ENCODE data around the gene FAM234B. TPM values are rescaled to one million over a fixed set of nuclear protein-coding genes. Genes with fewer than 3 reads are reported as not detected.

Gene FAM234B
- total and polyA plus RNA-seq, 5 donors, result 1.1 to 4.6 (median 4.0) TPM

DNA sequence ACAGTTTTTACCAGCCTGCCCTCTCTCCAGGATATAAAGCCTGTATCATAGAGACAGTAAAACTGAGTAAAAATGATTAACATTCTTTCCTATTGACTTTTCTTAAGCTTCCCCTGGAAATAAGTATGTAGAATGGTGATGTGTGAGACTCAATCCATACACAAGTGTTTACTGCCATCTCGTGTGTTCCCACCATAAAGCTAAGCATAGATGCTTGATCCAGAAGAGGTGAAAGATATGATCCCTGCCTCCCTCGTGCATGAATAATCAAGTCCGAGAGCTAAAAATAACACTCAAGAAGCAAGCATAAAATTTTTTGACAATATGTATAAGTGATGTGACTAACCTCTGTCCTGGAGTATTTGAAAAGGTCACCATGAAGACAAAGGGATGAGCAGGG lies 76.2 kb downstream of the FAM234B start:
- no peak overlapping the region for H3K27ac ChIP-seq (ENCODE audit: low read length)
- WGBS, result 57% methylated on average over 3 of the region's 3 CpGs
- intact Hi-C loops (cut with DNase I), result no loop called here
- no peaks in the 10 kb centered on the region for H3K9me3 ChIP-seq (ENCODE audit: control insufficient read depth, low read length)
- ATAC-seq (no peak), DNase-seq (no peak)
- H3K27me3 ChIP-seq (ENCODE audit: control insufficient read depth, insufficient read depth), result no peaks in the 10 kb centered on the region
- peaks cover under 1% of the 10 kb centered on the region for H3K4me1 ChIP-seq (ENCODE audit: control insufficient read depth, insufficient read depth, low read length)
- no peak overlapping the region for H3K4me3 ChIP-seq (ENCODE audit: low read length)

- DNase-seq (peak in 1 of 3 donors; percentile 64), ATAC-seq (peak; percentile 52 to 72)
- Histone ChIP-seq H3K4me1 (ENCODE audit: control insufficient read depth, insufficient read depth, low read length) (no peaks in the 10 kb centered on the region), H3K27me3 (ENCODE audit: control insufficient read depth, insufficient read depth) (no peaks in the 10 kb centered on the region), H3K27ac (ENCODE audit: low read length) (peak overlapping the region; percentile 33), H3K9me3 (ENCODE audit: control insufficient read depth, low read length) (no peaks in the 10 kb centered on the region), H3K4me3 (ENCODE audit: low read length) (no peak overlapping the region)
- WGBS, result 64% methylated on average over 5 of the region's 5 CpGs
- intact Hi-C loops (cut with DNase I), result no loop called here
Observed at GRCh38 chr12:13121568-13121967, 77.4 kb downstream of the FAM234B start.

DNA sequence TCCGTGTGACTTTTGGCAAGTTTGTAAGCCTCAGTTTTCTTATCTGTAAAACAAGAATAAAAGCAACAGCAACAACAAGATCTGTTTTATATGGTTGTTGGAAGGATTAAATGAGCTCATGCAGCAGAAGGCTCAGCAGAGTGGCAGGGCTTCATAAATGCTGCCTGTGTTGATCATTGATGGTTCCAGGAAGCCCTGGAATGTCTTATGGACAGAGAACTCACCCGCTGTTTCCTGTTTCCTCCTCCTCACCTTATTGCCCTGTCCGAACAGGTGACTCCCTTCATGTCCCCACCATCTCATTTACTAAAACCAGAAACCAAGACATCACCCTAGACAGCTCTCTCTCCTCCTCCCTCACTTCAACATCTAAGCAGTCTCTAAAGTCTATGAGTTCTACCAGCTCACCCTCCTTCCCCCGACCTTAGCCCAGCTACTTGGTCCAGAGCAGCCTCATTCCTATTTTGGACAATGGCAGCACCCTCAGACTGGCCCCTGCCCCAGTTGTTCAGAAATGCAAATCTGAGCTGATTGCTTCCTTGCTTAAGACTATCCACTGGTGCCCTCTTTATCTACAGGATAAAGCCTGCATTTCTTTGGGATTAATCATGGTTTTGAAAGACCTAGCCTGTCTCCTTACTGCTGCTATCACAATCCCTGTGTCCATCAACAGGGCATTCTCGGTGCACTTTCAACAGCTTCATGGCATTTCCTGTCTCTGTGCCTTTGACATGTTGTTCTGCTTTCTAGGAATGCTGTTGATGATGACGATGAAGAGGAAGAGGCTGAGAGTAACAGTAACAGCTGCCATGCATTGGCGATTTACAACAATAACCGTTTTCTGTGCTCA lies 80.7 kb downstream of the FAM234B start:
- no peak overlapping the region for H3K27ac ChIP-seq (ENCODE audit: low read length)
- no peaks in the 10 kb centered on the region for H3K27me3 ChIP-seq (ENCODE audit: control insufficient read depth, insufficient read depth)
- H3K4me3 ChIP-seq (ENCODE audit: low read length), result no peak overlapping the region
- no peaks in the 10 kb centered on the region for H3K4me1 ChIP-seq (ENCODE audit: control insufficient read depth, insufficient read depth, low read length)
- WGBS, result 65% methylated on average over 8 of the region's 8 CpGs
- ATAC-seq (peak in 1 of 2 donors; percentile 34), DNase-seq (no peak)
- intact Hi-C loops (cut with DNase I), result no loop called here
- no peaks in the 10 kb centered on the region for H3K9me3 ChIP-seq (ENCODE audit: control insufficient read depth, low read length)

GRCh38 chr12:13125996-13126395 lies 81.8 kb downstream of the FAM234B start:
- ATAC-seq (no peak), DNase-seq (no peak)
- H3K27me3 ChIP-seq (ENCODE audit: control insufficient read depth, insufficient read depth), result no peaks in the 10 kb centered on the region
- 97% methylated on average over 2 of the region's 2 CpGs for WGBS
- intact Hi-C loops (cut with DNase I), result no loop called here
- no peak overlapping the region for H3K4me3 ChIP-seq (ENCODE audit: low read length)
- no peaks in the 10 kb centered on the region for H3K4me1 ChIP-seq (ENCODE audit: control insufficient read depth, insufficient read depth, low read length)
- H3K9me3 ChIP-seq (ENCODE audit: control insufficient read depth, low read length), result no peaks in the 10 kb centered on the region
- H3K27ac ChIP-seq (ENCODE audit: low read length), result no peak overlapping the region

DNA sequence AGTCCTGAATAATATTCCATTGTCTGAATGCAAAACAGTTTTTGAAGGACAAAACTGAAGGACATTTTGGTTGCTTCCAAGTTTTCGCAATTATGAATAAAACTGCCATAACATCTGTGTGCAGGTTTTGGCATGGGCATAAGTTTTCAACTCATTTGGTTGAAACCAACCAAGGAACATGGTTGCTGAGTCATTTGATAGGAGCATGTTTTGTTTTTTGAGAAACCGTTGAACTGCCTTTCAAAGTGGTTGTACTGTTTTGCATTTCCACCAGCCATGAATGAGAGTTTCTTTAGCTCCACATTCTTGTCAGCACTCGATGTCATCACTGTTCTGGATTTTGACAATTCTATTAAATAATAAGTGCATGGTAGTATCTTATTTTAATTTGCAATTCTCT lies 82.3 kb downstream of the FAM234B start:
- no peaks in the 10 kb centered on the region for H3K27me3 ChIP-seq (ENCODE audit: control insufficient read depth, insufficient read depth)
- no peak for ATAC-seq
- H3K9me3 ChIP-seq (ENCODE audit: control insufficient read depth, low read length), result no peaks in the 10 kb centered on the region
- no peak overlapping the region for H3K4me3 ChIP-seq (ENCODE audit: low read length)
- H3K4me1 ChIP-seq (ENCODE audit: control insufficient read depth, insufficient read depth, low read length), result no peaks in the 10 kb centered on the region
- intact Hi-C loops (cut with DNase I), result no loop called here
- DNase-seq, result no peak
- H3K27ac ChIP-seq (ENCODE audit: low read length), result no peak overlapping the region
- 86% methylated on average over 3 of the region's 3 CpGs for WGBS

DNA sequence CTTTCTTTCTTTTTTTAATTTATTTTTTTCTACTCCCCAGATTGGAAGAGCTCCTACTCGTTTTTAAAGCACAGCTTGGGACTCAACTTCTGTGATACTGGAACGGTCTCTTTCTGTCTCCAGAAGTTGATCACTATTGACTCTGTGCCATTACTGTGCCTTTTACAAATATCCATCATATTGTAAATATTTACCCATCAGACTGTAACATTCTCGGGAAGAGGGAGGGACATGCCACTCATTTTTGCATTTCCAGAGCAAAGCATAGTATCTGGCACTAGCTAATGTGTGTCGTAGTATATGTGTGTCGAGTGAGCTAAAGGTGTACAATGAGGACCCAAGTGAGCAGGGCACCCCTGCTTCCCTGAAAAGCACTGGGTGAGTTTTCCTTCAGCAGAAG lies 83.3 kb downstream of the FAM234B start:
- H3K4me3 ChIP-seq (ENCODE audit: low read length), result no peak overlapping the region
- no peaks in the 10 kb centered on the region for H3K9me3 ChIP-seq (ENCODE audit: control insufficient read depth, low read length)
- DNase-seq, result no peak
- ATAC-seq, result no peak
- H3K27ac ChIP-seq (ENCODE audit: low read length), result no peak overlapping the region
- H3K4me1 ChIP-seq (ENCODE audit: control insufficient read depth, insufficient read depth, low read length), result no peaks in the 10 kb centered on the region
- intact Hi-C loops (cut with DNase I), result no loop called here
- no peaks in the 10 kb centered on the region for H3K27me3 ChIP-seq (ENCODE audit: control insufficient read depth, insufficient read depth)
- WGBS, result 69% methylated on average over 5 of the region's 5 CpGs

- no peak overlapping the region for H3K27ac ChIP-seq (ENCODE audit: low read length)
- no peaks in the 10 kb centered on the region for H3K4me1 ChIP-seq (ENCODE audit: control insufficient read depth, insufficient read depth, low read length)
- no peaks in the 10 kb centered on the region for H3K9me3 ChIP-seq (ENCODE audit: control insufficient read depth, low read length)
- intact Hi-C loops (cut with DNase I), result no loop called here
- no peaks in the 10 kb centered on the region for H3K27me3 ChIP-seq (ENCODE audit: control insufficient read depth, insufficient read depth)
- no peak for ATAC-seq
- DNase-seq, result no peak
- WGBS, result 87% methylated on average over 8 of the region's 8 CpGs
- H3K4me3 ChIP-seq (ENCODE audit: low read length), result no peak overlapping the region
Observed at GRCh38 chr12:13128291-13128965, 84.2 kb downstream of the FAM234B start.

- ATAC-seq, result no peak
- H3K4me3 ChIP-seq (ENCODE audit: low read length), result no peak overlapping the region
- intact Hi-C loops (cut with DNase I), result no loop called here
- DNase-seq, result no peak
- H3K4me1 ChIP-seq (ENCODE audit: control insufficient read depth, insufficient read depth, low read length), result peaks cover 4% of the 10 kb centered on the region
- H3K27ac ChIP-seq (ENCODE audit: low read length), result no peak overlapping the region
- H3K27me3 ChIP-seq (ENCODE audit: control insufficient read depth, insufficient read depth), result no peaks in the 10 kb centered on the region
- H3K9me3 ChIP-seq (ENCODE audit: control insufficient read depth, low read length), result no peaks in the 10 kb centered on the region
- WGBS, result 53% methylated on average over 3 of the region's 3 CpGs
Observed at GRCh38 chr12:13130981-13131380, 86.8 kb downstream of the FAM234B start.

Other genes with a start within 250 kb of the FAM234B start
- gene DDX47, start 231.0 kb upstream of the FAM234B start, total RNA-seq, result 10 to 100 TPM; 31.9 to 33.3 (median 32.6) TPM
- 23.0 TPM for gene DDX47, start 231.0 kb upstream of the FAM234B start, polyA plus RNA-seq
- gene GPRC5A, start 152.8 kb upstream of the FAM234B start, total RNA-seq, result 1 to 10 TPM; 1.3 to 8.0 (median 5.4) TPM
- gene GPRC5A, start 152.8 kb upstream of the FAM234B start, polyA plus RNA-seq, result 3.7 TPM
- gene GPRC5D, start 92.2 kb upstream of the FAM234B start, total RNA-seq, result not detected
- gene GPRC5D, start 92.2 kb upstream of the FAM234B start, polyA plus RNA-seq, result not detected
- 10 to 100 TPM; 54.4 to 81.0 (median 70.2) TPM for gene HEBP1, start 44.1 kb upstream of the FAM234B start, total RNA-seq
- 65.7 TPM for gene HEBP1, start 44.1 kb upstream of the FAM234B start, polyA plus RNA-seq
- gene GSG1, start 59.3 kb downstream of the FAM234B start, total RNA-seq, result not detected
- gene GSG1, start 59.3 kb downstream of the FAM234B start, polyA plus RNA-seq, result 0.07 TPM
- 100 to 1,000 TPM; 134 to 401 (median 261) TPM for gene EMP1, start 152.3 kb downstream of the FAM234B start, total RNA-seq
- 33.8 TPM for gene EMP1, start 152.3 kb downstream of the FAM234B start, polyA plus RNA-seq